Hepatocyte (in vitro differentiated cells): ENCODE results near the gene RASSF8.

Experiments used
- CTCF ChIP-seq: fragments of 200-600 bp; sonication (generic); IDR thresholded peaks from 2 replicates; pipeline ENCODE4 v1.5.1; 2016; ENCODE audit warnings: antibody characterized with exemption, mild to moderate bottlenecking; ENCODE audit not compliant: poor library complexity
- EZH2 ChIP-seq: fragments of 200-600 bp; sonication (generic); IDR thresholded peaks from 2 replicates; pipeline ENCODE4 v1.6.1; 2016; ENCODE audit warnings: antibody characterized with exemption, mild to moderate bottlenecking, borderline replicate concordance
- EZH2phosphoT487 ChIP-seq: fragments of 200-600 bp; sonication (generic); IDR thresholded peaks from one replicate; pipeline ENCODE4 v1.6.1; 2018; ENCODE audit warnings: antibody characterized with exemption, mild to moderate bottlenecking, low read depth, moderate library complexity; ENCODE audit not compliant: unreplicated experiment, severe bottlenecking

DNA sequence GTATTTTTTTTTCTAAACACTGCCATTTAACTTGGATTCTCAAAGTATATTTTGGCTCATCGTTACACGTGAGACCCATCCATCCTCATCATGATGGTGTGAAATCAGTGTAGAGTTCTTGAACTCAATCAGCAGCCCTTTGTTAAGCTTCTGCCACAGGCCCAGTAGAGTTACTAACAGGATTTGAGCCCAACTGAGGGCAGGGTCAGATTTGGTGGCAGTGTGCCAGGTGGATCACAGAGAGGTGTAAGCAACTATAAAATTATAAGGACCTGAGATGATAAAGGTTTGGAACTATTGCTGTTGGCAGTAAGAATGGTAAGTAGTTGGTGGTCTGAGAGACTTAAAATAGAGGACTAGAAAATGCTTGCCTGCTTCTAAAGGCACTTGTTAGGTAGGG lies 72.8 kb downstream of the RASSF8 start:
- no peak for TF ChIP-seq CTCF
- TF ChIP-seq EZH2, result no peak
- no peak for TF ChIP-seq EZH2phosphoT487
